Medulla oblongata (tissue), 1 donor: ENCODE measurements around the gene CTXN3.
"Not testable (repeated sequence)": the region's sequence is repeated elsewhere in the genome, so short reads cannot be mapped to it uniquely, and the experiment has no call there.

Experiments
- DNase-seq: peaks from one replicate; pipeline ENCODE4 v3.0.0-alpha.2; 2015; ENCODE audit errors: extremely low spot score

CTXN3 gene

DNA sequence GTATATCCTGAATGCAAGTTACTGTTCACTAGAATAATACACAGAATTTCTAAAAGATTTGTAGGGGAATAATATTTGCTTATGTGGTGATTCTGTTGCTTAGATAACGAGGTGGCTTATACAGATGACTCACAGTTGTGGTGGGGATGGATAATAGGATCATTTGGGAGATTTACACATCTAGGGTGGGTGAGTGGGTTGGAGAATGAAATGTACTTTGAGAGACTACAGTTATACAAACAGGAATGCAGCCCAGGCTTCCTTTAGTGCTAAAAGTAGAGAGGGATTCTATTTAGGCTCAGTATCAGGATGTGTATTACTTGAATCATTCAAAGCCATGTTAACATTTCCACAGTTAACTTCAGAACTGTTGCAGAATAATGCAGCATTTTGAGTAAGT lies 1.8 kb downstream of the CTXN3 start:
- DNase-seq, result no peak

DNA sequence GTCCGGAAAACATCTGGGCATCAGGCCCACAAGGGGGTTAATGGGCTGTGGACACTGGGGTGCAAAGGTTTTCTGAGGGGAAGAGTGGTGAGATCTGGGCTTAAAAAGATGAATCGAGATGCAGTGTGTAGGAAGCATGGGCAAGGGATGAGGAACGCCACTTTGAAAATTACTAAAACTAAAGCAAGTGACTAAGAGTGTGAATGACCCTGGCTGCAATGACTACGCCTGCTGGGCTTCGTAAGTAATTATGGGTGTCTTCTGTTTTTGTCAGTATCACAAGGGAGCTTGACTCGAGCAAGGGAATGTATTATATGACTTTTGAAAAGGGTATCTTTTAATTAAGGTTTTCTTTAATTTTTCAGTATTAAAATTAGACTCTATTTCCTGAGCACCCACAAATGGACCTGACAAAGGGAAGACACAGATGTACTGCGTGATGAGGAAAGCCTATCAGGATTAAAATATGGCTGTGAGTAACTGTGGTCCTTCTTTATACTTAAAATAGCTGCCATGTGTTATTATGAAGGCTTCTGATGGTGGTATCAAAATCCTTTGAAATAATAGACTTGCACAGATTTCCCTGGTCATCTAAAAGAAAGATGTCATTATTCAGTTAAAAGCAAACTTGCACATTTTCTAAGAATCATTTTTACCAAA lies 4.2 kb downstream of the CTXN3 start:
- DNase-seq, result no peak

DNA sequence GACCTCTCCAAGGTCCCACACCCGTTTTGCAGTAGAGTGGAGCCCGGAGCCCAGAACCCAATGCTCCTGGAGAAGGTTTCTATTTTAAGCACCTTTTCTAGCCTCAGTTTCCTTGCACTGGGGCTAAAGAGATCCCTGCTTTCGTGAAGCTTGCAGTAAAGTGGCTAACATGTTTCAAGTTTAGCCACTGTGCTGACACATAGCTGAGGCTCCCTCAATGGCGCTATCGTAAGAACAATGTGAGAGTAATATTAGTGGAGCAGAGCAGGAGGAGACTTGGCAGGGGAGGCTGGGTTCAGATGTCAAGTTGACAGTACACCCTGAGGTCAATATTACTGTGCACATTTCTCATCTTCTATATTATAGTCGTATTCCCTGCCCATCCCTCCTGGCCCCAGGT lies 7.9 kb downstream of the CTXN3 start:
- DNase-seq, result no peak

DNA sequence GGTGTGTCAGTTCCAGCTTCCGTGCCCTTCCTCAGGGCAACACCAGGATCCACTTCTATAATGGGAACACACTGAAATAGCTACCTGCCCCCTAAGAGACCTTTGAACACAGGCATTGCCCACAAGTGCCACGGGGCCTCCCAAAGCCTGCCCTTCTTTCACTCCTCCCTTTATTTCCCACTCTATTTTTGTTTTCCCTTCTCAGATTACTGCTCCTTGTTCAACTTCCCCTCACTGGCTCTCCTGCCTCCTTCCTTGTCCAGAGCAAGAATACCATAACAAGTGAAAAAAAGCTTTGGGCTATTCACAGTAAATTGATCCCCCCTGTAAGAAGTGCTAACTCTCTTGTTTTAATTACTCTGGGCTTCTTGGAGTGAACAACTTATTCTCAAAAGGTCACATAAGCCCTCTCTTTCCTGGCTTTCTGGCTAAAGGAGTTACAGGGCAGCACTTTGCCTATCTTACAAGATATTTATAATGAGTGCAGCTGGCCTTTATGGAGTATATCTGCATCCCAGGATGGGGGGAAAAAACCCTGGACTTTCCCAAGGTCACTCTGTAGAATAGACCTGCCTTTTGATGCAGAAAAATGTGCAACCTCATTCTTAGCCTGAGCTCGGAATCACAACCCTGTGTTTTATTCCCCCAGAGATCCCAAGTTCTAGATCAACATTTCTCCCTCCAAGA lies 11.3 kb downstream of the CTXN3 start:
- no peak for DNase-seq

DNA sequence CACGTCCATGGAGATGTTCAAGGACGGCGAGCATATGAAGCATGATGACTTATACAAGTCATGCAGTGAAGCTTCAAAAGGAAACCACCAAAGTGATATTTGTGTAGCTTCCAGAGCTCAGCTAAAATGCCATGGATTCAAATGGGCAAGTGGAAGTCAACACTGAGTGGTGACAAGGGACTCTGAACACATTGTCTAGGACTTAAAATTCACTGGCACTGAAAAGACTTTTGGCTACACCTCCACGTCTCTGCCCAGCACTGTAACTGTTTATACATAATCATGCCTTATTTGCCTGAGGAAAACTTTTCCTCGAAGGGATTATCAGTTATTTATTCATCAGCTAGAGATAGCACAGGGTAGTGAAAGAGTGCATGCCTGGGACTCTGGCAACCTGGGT lies 15.2 kb downstream of the CTXN3 start:
- no peak for DNase-seq

DNA sequence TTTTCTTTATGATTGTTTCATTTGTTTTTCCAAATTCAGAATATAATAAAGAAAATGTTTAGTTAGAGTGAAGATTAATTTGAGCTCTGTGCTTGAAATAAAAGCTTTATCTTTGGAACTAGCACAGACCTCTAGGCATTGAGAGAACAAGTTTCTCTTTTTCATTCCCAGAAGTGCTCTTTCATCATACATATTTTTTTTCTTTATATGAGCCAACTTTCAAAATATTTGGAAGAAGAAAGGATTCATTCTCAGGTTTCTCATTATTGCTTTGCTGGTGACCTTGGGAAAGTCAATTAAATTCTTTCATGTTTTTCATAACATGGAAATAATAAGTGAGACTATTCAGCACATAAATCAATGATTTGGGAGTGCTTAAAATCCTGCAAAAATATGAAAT lies 16.8 kb downstream of the CTXN3 start:
- no peak for DNase-seq

DNA sequence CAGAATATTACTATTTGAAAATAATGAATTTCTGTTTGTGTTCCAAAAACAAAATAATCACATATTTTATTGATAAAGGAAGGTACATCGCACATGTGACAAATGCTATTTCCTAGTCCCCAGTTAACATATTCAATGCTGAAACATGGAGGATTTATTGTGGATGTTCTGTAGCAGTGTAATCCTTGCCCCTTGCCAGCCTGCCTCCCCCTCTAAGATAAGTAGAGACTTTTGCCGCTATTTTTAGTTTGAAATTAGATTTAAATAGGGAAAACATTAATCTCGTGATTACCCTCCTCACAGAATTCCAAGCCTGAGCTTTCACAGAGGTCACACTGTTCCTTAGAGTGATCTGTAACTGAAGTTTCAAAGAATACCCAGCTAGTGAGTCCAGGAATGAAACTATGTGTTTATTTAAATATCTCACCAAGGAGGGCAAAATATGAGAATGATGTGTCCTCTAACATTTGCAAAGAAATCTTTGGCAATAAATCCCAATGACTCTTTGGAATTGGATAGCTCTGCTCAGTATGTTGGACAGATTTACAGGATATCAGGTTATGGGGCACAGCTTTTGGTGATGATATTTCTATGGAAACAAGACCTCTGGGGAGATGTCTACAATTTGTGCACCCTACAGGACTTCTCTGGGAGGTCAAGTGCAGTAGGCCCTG lies 17.3 kb downstream of the CTXN3 start:
- no peak for DNase-seq

DNA sequence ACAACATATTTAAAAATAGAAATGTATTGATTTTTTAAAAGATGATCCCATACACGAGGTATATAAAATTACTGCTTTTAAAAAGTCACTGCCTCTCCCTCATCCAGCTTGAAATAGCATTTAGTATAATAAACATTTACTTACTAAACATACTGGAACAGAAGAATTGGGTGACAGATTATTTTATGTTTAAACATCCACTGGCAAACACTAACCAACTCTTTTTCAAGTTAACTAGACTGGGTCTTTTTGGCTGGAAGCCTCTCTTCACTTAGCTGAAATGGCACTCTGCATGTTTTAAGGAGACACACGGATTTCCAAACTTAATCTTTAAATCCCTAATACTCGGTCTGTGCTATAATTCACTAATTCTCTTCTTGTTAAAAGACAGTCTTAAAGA lies 19.0 kb downstream of the CTXN3 start:
- DNase-seq, result no peak

DNA sequence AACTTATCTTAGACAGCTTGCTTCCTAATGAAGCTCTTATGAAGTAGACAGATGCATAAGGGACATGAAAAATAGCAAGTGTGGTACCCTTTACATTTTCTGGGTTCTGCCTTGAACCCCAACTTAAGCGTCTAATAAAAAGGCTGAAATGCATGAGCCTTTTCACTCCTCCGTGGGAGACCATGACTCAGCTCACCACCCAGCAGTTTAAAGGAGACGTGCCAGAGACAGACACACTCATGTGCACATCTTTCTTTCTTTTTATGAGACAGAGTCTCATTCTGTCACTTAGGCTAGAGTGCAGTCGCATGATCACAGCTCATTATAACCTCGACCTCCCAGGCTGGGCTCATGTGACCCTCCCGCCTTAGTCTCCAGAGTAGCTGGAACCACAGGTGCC lies 22.3 kb downstream of the CTXN3 start:
- DNase-seq, result no peak

DNA sequence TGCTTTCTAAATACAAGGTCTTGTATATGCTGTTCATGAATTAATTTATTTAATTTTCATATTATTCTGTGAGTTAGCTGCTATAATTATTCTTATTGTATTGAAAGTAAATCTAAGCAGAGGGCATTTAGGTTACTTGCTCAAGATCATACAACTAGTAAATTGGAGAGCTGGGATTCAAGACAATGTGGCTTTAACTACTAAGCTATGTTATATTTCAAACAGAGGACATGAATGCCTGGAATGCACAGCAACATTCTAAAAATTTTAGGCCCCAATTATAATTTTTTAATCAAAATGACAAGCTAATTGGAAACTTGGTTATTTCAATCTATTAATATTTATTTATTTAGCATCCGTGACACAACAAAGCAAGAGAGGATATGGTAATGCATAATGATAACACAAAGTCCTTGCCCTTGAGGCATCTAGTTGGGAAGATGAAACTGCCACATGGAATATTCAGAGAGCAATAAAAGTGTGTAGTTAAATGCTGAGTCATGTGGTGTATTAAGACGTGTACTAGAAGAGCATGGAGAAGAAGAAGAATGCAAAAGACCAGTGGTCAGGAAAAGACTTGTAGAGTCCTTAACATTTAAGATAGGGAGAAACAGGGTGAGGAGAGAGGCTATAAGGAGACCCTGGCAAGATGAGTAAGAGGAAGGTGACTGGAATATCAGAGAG lies 24.4 kb downstream of the CTXN3 start:
- DNase-seq, result no peak

DNA sequence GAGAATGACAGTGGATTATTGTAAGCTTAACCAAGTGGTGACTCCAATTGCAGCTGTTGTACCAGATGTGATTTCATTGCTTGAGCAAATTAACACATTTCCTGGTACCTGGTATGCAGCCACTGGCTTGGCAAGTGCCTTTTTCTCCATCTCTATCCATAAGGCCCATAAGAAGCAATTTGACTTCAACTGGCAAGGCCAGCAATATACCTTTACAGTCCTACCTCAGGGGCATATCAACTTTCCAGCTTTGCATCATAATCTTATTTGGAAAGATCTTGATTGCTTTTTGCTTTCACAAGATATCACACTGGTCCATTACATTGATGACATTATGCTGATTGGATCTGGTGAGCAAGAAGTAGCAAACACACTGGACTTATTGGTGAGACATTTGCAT lies 28.1 kb downstream of the CTXN3 start:
- DNase-seq, result not testable (repeated sequence)

DNA sequence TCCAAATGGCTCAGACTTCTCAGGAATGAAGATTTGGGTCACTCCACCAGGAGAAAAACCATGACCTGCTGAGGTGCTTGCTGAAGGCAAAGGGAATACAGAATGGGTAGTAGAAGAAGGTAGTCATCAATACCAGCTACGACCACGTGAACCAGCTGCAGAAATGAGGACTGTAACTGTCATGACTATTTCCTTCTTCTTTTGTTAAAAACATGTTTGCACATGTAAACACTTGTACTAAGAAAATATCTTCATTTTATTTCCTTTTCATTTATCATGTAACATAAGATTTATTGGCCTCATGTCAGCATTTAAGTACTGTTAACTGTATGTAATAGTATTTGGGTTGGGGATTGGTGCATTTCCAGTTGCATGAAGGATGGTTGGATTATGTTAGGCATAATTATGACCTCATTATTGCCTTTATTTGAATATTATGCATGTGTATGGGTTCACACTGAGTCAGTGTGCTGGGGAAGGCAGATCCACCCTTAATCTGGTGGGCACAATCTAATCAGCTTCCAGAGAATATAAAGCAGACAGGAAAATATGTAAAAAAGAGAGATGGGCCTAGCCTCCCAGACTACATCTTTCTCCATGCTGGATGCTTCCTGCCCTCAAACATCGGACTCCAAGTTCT lies 30.9 kb downstream of the CTXN3 start:
- not testable (repeated sequence) for DNase-seq

DNA sequence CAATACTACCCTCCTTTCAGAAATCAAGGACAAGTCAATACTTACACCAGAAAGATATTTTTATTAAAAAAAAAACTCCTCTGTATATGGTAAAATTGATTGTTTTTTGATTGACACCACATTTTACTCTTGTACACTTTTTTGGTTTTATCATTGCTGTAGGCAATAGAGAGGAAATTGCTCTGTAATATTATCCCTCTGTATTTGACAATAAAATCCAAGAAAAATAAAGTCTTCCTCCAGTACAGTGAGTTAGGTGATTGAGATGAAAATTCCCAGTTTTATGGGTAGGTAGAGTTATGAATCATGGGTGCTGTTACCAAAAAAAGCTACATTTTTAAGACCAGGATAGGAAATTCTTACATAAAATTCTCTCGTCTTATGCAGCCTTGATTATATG lies 31.7 kb downstream of the CTXN3 start:
- no peak for DNase-seq

DNA sequence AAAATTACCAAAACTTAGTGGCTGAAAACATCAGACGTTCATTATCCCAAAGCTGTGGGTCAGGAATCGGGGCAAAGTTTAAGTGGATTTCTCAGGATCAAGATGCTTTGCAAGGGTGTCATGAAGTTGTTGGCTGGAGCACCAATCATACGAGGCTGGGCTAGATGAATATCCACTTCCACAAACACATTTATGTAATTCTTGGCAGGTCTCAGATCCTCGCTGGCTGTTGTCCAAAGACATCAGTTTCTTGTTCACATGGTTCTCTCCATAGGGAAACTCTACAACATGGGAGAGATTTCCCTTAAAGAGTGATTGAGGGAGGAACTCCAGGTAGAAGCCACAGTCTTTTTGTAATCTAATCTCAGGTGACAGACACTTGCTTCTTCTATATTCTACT lies 34.1 kb downstream of the CTXN3 start:
- no peak for DNase-seq

DNA sequence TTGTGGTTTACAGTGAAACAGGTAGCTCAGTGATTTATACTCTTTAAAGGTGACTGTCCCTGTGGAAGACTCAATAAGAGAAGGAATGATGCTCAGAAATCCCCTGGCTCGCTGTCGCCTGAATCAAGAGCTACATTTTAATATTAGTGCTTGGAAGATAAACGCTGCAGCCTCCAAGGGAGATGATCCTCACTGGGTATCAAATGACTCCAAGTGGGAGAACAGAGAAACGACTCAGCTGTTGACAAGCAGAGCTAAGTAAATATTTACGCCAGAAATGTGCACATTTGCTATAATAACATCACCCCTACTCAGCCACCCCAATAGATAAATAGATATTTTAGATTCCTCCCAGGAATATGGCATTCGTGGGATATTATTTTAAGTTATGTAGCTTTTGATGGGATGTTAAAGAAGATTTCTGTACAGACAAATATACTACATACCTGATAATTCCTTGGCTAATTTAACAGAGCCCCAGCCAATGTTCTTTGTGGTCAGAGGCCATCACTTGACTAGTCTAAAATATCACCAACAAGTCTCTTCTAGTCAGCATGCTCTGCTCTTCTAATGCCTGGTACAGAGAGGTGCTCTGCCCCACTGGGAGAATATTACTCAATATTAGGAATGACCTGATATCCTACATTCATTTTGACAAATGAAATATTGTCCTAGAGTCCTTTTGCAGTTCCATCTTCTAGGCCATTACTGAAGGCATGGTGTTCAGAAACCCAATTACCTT lies 36.0 kb downstream of the CTXN3 start:
- DNase-seq, result no peak

DNA sequence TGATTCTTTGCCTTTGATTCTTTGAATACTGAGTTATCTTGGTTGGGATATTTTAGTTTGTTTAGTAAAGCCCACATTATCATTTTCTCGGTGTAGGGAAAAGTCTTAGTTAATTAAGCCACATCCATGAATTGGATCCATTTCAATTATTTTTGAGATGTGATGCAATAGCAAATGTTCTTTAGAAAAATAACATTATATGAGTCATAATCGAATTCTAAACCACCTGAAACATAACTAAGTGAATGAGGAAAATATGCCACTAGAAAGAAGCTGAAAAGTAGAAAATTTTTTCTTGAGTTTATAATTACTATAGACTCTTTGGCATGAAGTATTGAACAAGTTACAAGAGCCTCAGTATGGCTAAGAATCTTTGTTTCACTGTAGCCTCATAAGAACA lies 36.8 kb downstream of the CTXN3 start:
- DNase-seq, result no peak

DNA sequence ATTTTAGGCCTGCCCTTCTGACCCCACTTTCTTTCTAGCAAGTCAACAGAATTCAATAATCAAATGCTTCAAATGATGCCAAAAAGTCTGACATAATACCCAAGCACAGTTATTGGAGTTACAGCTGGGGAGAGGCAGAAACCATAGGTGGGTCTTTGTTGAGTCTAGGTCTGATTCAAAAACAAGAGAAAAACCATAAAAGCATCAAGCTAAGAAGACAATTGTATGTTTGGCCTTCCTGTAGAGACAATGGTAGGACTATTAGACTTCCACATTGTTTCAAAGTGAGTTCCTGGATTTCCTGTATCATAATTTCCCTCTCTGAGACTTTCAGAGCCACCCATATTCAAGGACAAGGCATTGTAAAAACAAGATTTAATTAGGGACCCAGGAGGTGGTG lies 37.5 kb downstream of the CTXN3 start:
- DNase-seq, result no peak

DNA sequence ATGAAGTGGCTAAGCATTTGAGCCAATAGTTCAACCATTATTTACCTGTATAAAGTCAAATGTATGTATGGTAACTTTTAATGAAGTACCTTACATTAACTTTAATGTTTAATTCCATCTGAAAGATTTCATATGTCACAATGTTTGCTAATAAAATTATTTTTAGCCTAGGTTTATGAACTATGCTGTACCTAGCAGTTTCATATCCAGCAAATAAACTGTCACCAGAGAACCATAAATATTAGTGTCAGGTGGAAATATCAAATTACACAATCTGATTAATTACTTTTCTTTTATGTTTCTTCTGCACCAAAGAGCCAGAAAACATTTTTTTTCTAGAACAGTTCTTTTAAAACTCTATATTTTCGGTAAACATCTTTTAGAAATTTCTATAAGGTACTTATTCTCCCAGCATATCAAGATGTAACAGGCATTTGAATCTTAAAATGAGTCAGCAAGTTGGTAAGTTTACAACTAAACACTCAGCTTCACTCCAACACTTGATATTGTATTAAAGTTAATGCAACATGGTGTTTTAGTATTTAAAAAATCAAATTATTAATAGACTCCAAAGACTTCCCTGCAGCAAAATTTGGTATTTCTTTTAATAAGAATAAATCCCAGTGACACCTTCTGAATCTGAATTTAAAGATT lies 45.8 kb downstream of the CTXN3 start:
- no peak for DNase-seq

DNA sequence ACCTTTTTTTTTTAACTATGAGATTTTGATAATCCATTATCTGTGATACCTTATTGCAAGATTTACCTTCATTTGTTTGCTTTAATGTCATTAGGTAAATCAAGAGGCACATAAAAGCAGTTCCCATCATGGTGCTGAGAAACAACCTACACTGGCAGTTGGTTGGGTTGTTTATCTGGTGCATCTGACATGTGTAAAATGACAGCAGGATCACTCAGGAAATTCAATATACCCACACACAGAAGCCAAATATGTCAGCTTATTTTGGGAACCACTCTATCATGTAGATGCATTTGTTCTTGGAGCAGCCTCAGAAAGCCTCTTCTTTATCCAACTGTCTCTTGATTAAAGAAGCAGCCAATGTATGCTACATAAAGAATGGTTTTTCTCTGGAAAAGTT lies 46.5 kb downstream of the CTXN3 start:
- DNase-seq, result no peak

DNA sequence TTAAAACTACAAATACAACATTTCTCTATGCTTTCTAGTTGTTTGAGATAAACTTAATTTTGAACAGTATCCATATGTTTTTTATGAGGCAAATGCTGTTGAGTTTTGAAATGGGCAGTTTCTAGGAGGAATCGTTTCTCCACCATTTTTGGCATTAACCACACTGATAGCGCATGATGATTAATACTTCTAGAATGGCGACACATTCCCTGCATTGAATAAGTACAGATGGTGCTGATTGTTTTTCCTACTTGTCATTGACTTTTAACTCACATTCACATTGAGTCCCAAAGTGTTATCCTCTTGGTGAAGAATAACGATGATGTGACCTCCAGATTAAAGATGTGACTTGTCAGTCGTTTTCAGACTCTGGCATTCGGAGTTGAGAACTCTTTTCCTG lies 47.8 kb downstream of the CTXN3 start:
- DNase-seq, result no peak
